Erythroblast (primary cell): ENCODE data around the gene CHFR.
"Not testable (repeated sequence)": the region's sequence is repeated elsewhere in the genome, so short reads cannot be mapped to it uniquely, and the experiment has no call there.

Experiments
- GATA1 ChIP-seq: IDR thresholded peaks from 2 replicates; pipeline ENCODE4 v1.6.1; 2011; ENCODE audit warnings: low read depth, mild to moderate bottlenecking, control low read depth, low read length, moderate library complexity
- POLR2A ChIP-seq: IDR thresholded peaks from 2 replicates; pipeline ENCODE4 v1.6.1; 2011; ENCODE audit warnings: mild to moderate bottlenecking, low read length

GRCh38 chr12:132857019-132857418 lies 30.4 kb downstream of the CHFR start:
- not testable (repeated sequence) for TF ChIP-seq POLR2A, GATA1
